ENCODE results near the gene TUBA4B.
A peak's percentile ranks its signal among the peaks of the same experiment; 100 is the strongest.
"Not testable (repeated sequence)": the region's sequence is repeated elsewhere in the genome, so short reads cannot be mapped to it uniquely, and the experiment has no call there.

The TUBA4B gene

GRCh38 chr2:219248845-219249202 lies 4.2 kb upstream of the TUBA4B start:
- DNase-seq (ENCODE audit: low read depth): no peak

- DNase-seq (ENCODE audit: low read depth): no peak
Measured at GRCh38 chr2:219249203-219249980, 3.7 kb upstream of the TUBA4B start.

- DNase-seq (ENCODE audit: low read depth): no peak
Measured at GRCh38 chr2:219250049-219250781, 2.8 kb upstream of the TUBA4B start.

- DNase-seq (ENCODE audit: low read depth): no peak
Measured at GRCh38 chr2:219251656-219252055, 1.4 kb upstream of the TUBA4B start.

GRCh38 chr2:219252084-219252483 lies 959 bp upstream of the TUBA4B start:
- DNase-seq (ENCODE audit: low read depth): no peak

GRCh38 chr2:219252570-219252899 lies 508 bp upstream of the TUBA4B start:
- DNase-seq (ENCODE audit: low read depth): no peak

- peak; percentile 84 for DNase-seq (ENCODE audit: low read depth)
Measured at GRCh38 chr2:219253753-219254589, 928 bp downstream of the TUBA4B start, which contains the start of gene TUBA4A. Gene TUBA4A, minus strand, starts transcription at chr2:219253918. Its CDS starts 60 bp downstream, at chr2:219253858.

GRCh38 chr2:219254590-219255201 lies 1.7 kb downstream of the TUBA4B start:
- DNase-seq (ENCODE audit: low read depth): no peak

- DNase-seq (ENCODE audit: low read depth): not testable (repeated sequence)
Measured at GRCh38 chr2:219258942-219259341, 5.9 kb downstream of the TUBA4B start.

GRCh38 chr2:219261024-219261855 lies 8.2 kb downstream of the TUBA4B start:
- DNase-seq (ENCODE audit: low read depth): no peak

- no peak for DNase-seq (ENCODE audit: low read depth)
Measured at GRCh38 chr2:219266232-219266631, 13.2 kb downstream of the TUBA4B start.

GRCh38 chr2:219266886-219267285 lies 13.8 kb downstream of the TUBA4B start:
- DNase-seq (ENCODE audit: low read depth): no peak

- no peak for DNase-seq (ENCODE audit: low read depth)
Measured at GRCh38 chr2:219268294-219268693, 15.3 kb downstream of the TUBA4B start.

- DNase-seq (ENCODE audit: low read depth): no peak
Measured at GRCh38 chr2:219269362-219270054, 16.5 kb downstream of the TUBA4B start.

- no peak for DNase-seq (ENCODE audit: low read depth)
Measured at GRCh38 chr2:219270055-219270372, 17.0 kb downstream of the TUBA4B start.

- no peak for DNase-seq (ENCODE audit: low read depth)
Measured at GRCh38 chr2:219271021-219271420, 18.0 kb downstream of the TUBA4B start.

GRCh38 chr2:219272356-219272755 lies 19.3 kb downstream of the TUBA4B start:
- DNase-seq (ENCODE audit: low read depth): no peak

- no peak for DNase-seq (ENCODE audit: low read depth)
Measured at GRCh38 chr2:219272995-219273394, 20.0 kb downstream of the TUBA4B start.

- no peak for DNase-seq (ENCODE audit: low read depth)
Measured at GRCh38 chr2:219273937-219274336, 20.9 kb downstream of the TUBA4B start.

- DNase-seq (ENCODE audit: low read depth): no peak
Measured at GRCh38 chr2:219274361-219274921, 21.4 kb downstream of the TUBA4B start.
